Astrocyte (in vitro differentiated cells and primary cell): ENCODE data around the gene SLC9A4. TPM values are rescaled to one million over a fixed set of nuclear protein-coding genes. Genes with fewer than 3 reads are reported as not detected.

ENCODE experiments used
- DNase-seq: peaks from one replicate; pipeline ENCODE4 v3.0.0-alpha.2; 2010; ENCODE audit warnings: low read depth
- FAIRE-seq: peaks from 2 replicates; lab custom pipeline; 2011; peaks lifted over from hg19 to GRCh38; lab: Jason Lieb, UNC
- H2AFZ ChIP-seq: 2 replicates; pipeline ENCODE4 v1.6.0; 2012; ENCODE audit warnings: low read depth, low read length, inconsistent platforms
- H3K27ac ChIP-seq: 2 replicates; pipeline ENCODE4 v1.5.1; 2011; ENCODE audit warnings: low read depth, low read length, inconsistent platforms
- H3K27me3 ChIP-seq: 2 replicates; pipeline ENCODE4 v1.6.0; 2011; ENCODE audit warnings: low read length, inconsistent platforms; ENCODE audit not compliant: insufficient read depth
- H3K36me3 ChIP-seq: 2 replicates; pipeline ENCODE4 v1.5.1; 2011; ENCODE audit warnings: low read length, inconsistent platforms; ENCODE audit not compliant: insufficient read depth
- H3K4me1 ChIP-seq: 2 replicates; pipeline ENCODE4 v1.5.1; 2011; ENCODE audit warnings: low read length, inconsistent platforms; ENCODE audit not compliant: insufficient read depth
- H3K4me2 ChIP-seq: 2 replicates; pipeline ENCODE4 v1.6.0; 2012; ENCODE audit warnings: low read length, inconsistent platforms
- H3K4me3 ChIP-seq: 2 replicates; pipeline ENCODE4 v1.5.1; 2011; ENCODE audit warnings: low read depth, mild to moderate bottlenecking, low read length, inconsistent platforms; ENCODE audit not compliant: insufficient read depth
- H3K79me2 ChIP-seq: 2 replicates; pipeline ENCODE4 v1.6.0; 2012; ENCODE audit warnings: mild to moderate bottlenecking, low read length, inconsistent platforms; ENCODE audit not compliant: insufficient read depth
- H3K9ac ChIP-seq: 2 replicates; pipeline ENCODE4 v1.6.0; 2012; ENCODE audit warnings: mild to moderate bottlenecking, low read length, inconsistent platforms
- H3K9me3 ChIP-seq: 2 replicates; pipeline ENCODE4 v1.5.1; 2012; ENCODE audit warnings: low read depth, mild to moderate bottlenecking, low read length, inconsistent platforms; ENCODE audit not compliant: insufficient read depth
- H4K20me1 ChIP-seq: 2 replicates; pipeline ENCODE4 v1.6.0; 2012; ENCODE audit warnings: low read length, inconsistent platforms; ENCODE audit not compliant: insufficient read depth
- H3K27ac Mint-ChIP-seq: one replicate; pipeline ENCODE4 v1.8.0; 2021; ENCODE audit warnings: mild to moderate bottlenecking, mixed read lengths; ENCODE audit not compliant: unreplicated experiment
- H3K27me3 Mint-ChIP-seq: one replicate; pipeline ENCODE4 v1.8.0; 2021; ENCODE audit warnings: low read depth, mixed read lengths; ENCODE audit not compliant: unreplicated experiment
- H3K36me3 Mint-ChIP-seq: one replicate; pipeline ENCODE4 v1.8.0; 2021; ENCODE audit warnings: low read depth, mixed read lengths; ENCODE audit not compliant: unreplicated experiment
- H3K4me1 Mint-ChIP-seq: one replicate; pipeline ENCODE4 v1.8.0; 2021; ENCODE audit warnings: low read depth, mixed read lengths; ENCODE audit not compliant: unreplicated experiment
- H3K4me3 Mint-ChIP-seq: one replicate; pipeline ENCODE4 v1.8.0; 2021; ENCODE audit warnings: mild to moderate bottlenecking, moderate library complexity, mixed read lengths; ENCODE audit not compliant: unreplicated experiment
- H3K9me3 Mint-ChIP-seq: one replicate; pipeline ENCODE4 v1.8.0; 2021; ENCODE audit warnings: mild to moderate bottlenecking, mixed read lengths; ENCODE audit not compliant: unreplicated experiment
- EZH2 ChIP-seq: IDR thresholded peaks from 2 replicates; pipeline ENCODE4 v1.6.1; 2012; ENCODE audit warnings: mild to moderate bottlenecking, low read length, inconsistent platforms; ENCODE audit not compliant: insufficient read depth
- total RNA-seq: library from RNA; stranded (reverse); gene quantifications from 2 replicates; pipeline ENCODE4 v1.2.1, GENCODE V29; 2021
- TF ChIP-seq, protein P1 (sequence below): IDR thresholded peaks from 2 replicates; pipeline ENCODE4 v1.5.1; 2011; ENCODE audit warnings: low read depth, mild to moderate bottlenecking, inconsistent platforms, low read length, moderate library complexity; ENCODE audit not compliant: insufficient read depth

The SLC9A4 gene
- total RNA-seq, 1 donor from 2014 or later = 0.09 TPM

DNA sequence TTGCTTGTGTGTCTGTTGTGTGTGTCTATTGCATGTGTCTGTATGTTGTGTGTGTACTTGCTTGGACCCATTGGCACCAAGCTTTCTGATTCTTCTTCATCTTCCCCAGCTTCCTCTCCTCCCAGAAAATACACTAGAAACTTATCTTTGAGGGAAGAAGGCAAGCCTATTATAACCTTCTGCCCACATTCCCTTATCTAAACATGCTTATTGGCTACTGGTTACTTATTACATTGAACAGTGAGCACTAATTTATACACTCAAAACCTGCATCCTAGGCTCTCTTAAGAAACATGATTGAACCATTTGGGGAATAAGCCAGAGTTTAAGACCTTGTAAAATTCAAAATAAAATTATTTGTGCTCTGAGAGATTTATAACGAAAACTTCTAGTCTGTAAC is 26.5 kb downstream of the SLC9A4 start:
- Histone ChIP-seq H3K9ac (no peak overlapping the region), H3K27me3 (no peaks in the 10 kb centered on the region), H3K36me3 (no peaks in the 10 kb centered on the region), H3K4me3 (no peak overlapping the region), H2AFZ (no peak overlapping the region), H3K9me3 (no peaks in the 10 kb centered on the region), H3K4me2 (no peak overlapping the region), H3K4me1 (no peaks in the 10 kb centered on the region), H3K79me2 (no peaks in the 10 kb centered on the region), H4K20me1 (no peaks in the 10 kb centered on the region), H3K27ac (no peak overlapping the region)
- Mint-ChIP-seq H3K27ac (no peak overlapping the region), H3K36me3 (no peaks in the 10 kb centered on the region), H3K4me3 (no peak overlapping the region), H3K9me3 (peaks cover 3% of the 10 kb centered on the region), H3K27me3 (peaks cover 6% of the 10 kb centered on the region), H3K4me1 (no peaks in the 10 kb centered on the region)
- TF ChIP-seq EZH2 = no peak
- no peak for FAIRE-seq
- no peak for DNase-seq

DNA sequence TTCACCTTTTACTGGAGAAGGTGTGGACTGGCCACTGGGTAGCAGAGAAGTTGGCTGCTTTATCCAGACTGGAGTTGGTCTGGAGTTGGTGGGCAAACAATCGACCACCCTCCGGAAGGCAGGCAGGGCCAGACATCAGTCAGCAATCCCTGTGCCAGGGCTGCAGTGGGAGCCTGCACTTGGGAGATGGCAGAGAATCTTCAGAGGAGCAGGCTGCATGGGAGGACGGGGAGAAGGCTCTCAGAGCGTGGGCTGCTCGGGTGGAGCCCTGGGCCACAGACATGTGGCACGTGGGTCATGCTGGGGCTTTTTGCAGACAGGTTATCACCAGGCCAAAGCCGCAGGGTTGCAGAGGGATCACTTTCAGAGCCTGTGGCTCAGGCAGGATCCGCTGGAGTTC is 29.6 kb downstream of the SLC9A4 start:
- no peaks in the 10 kb centered on the region for H3K4me1 Mint-ChIP-seq
- no peaks in the 10 kb centered on the region for H3K9me3 ChIP-seq
- DNase-seq = no peak
- H3K9me3 Mint-ChIP-seq = peaks cover 3% of the 10 kb centered on the region
- H3K27ac Mint-ChIP-seq = no peak overlapping the region
- H3K4me2 ChIP-seq = no peak overlapping the region
- H3K27me3 Mint-ChIP-seq = peaks cover 11% of the 10 kb centered on the region
- H3K36me3 ChIP-seq = no peaks in the 10 kb centered on the region
- H3K4me3 Mint-ChIP-seq = no peak overlapping the region
- no peak overlapping the region for H3K27ac ChIP-seq
- no peak overlapping the region for H3K4me3 ChIP-seq
- no peaks in the 10 kb centered on the region for H3K27me3 ChIP-seq
- H3K79me2 ChIP-seq = no peaks in the 10 kb centered on the region
- H2AFZ ChIP-seq = no peak overlapping the region
- H3K36me3 Mint-ChIP-seq = no peaks in the 10 kb centered on the region
- FAIRE-seq = no peak
- H4K20me1 ChIP-seq = no peaks in the 10 kb centered on the region
- TF ChIP-seq, protein P1, sequence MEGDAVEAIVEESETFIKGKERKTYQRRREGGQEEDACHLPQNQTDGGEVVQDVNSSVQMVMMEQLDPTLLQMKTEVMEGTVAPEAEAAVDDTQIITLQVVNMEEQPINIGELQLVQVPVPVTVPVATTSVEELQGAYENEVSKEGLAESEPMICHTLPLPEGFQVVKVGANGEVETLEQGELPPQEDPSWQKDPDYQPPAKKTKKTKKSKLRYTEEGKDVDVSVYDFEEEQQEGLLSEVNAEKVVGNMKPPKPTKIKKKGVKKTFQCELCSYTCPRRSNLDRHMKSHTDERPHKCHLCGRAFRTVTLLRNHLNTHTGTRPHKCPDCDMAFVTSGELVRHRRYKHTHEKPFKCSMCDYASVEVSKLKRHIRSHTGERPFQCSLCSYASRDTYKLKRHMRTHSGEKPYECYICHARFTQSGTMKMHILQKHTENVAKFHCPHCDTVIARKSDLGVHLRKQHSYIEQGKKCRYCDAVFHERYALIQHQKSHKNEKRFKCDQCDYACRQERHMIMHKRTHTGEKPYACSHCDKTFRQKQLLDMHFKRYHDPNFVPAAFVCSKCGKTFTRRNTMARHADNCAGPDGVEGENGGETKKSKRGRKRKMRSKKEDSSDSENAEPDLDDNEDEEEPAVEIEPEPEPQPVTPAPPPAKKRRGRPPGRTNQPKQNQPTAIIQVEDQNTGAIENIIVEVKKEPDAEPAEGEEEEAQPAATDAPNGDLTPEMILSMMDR = no peak
- TF ChIP-seq EZH2 = no peak
- no peak overlapping the region for H3K9ac ChIP-seq
- no peaks in the 10 kb centered on the region for H3K4me1 ChIP-seq

DNA sequence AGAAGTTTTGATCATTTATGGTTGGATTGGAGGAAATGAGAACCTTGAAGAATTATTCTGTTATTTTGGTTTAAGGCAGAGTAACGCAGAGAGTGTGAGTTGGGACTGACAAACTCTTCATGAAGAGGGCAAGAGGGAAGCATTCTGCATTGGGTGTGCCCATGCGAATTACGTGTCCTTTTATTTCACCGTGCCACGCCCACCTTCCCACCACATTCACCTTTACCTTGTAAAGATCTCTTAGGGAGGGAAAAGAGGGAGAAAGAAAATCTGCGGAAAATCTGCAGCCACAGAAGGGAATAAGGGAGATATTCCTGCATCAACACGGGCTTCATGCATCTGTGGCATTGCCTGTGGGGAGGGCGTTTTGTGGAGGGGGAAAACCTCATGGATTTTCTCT is 31.8 kb downstream of the SLC9A4 start:
- Mint-ChIP-seq H3K4me3 (no peak overlapping the region), H3K9me3 (peaks cover 5% of the 10 kb centered on the region), H3K27ac (no peak overlapping the region), H3K4me1 (no peaks in the 10 kb centered on the region), H3K27me3 (peaks cover 11% of the 10 kb centered on the region), H3K36me3 (no peaks in the 10 kb centered on the region)
- no peaks in the 10 kb centered on the region for H3K4me1 ChIP-seq
- no peaks in the 10 kb centered on the region for H4K20me1 ChIP-seq
- no peak for DNase-seq
- no peak for FAIRE-seq
- no peaks in the 10 kb centered on the region for H3K9me3 ChIP-seq
- H3K79me2 ChIP-seq = no peaks in the 10 kb centered on the region
- H3K36me3 ChIP-seq = no peaks in the 10 kb centered on the region
- H3K27me3 ChIP-seq = no peaks in the 10 kb centered on the region
- H3K4me3 ChIP-seq = no peak overlapping the region
- H3K27ac ChIP-seq = no peak overlapping the region
- TF ChIP-seq EZH2 = no peak
- no peak overlapping the region for H3K4me2 ChIP-seq
- H2AFZ ChIP-seq = no peak overlapping the region
- no peak overlapping the region for H3K9ac ChIP-seq
